ENCODE measurements around the gene HNRNPC.

DNA sequence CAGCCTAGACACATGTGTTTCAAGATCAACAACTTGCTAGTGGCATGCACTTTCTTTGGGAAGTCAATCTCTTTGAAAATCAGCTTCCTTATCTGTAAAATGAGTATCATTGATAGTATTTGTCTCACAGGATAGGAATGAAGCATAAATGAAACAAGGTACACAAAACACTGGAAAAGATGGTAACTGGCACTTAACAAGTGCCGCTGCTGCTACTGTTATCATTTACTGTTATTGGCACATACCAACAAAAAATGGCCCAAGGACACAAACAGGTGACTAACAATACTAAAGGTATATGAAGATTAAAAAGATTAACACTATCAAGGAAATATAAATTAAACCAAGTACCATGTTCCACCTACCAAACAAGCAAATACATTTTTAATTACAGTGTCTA, 20.9 kb downstream of the HNRNPC start:
- TF ChIP-seq, protein P1, sequence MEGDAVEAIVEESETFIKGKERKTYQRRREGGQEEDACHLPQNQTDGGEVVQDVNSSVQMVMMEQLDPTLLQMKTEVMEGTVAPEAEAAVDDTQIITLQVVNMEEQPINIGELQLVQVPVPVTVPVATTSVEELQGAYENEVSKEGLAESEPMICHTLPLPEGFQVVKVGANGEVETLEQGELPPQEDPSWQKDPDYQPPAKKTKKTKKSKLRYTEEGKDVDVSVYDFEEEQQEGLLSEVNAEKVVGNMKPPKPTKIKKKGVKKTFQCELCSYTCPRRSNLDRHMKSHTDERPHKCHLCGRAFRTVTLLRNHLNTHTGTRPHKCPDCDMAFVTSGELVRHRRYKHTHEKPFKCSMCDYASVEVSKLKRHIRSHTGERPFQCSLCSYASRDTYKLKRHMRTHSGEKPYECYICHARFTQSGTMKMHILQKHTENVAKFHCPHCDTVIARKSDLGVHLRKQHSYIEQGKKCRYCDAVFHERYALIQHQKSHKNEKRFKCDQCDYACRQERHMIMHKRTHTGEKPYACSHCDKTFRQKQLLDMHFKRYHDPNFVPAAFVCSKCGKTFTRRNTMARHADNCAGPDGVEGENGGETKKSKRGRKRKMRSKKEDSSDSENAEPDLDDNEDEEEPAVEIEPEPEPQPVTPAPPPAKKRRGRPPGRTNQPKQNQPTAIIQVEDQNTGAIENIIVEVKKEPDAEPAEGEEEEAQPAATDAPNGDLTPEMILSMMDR (conservative IDR thresholded peaks at IDR 0.05; ENCODE audit: low read length), result no peak
- no peak for TF ChIP-seq EZH2phosphoT487 (IDR thresholded peaks at IDR 0.05; ENCODE audit: borderline replicate concordance, low read depth, low read length)

All from OCI-LY7 (cell line).